IPS DF 6.9 (cell line): ENCODE data around the gene SLC4A2.
A peak's percentile ranks its signal among the peaks of the same experiment; 100 is the strongest.

ENCODE experiments used
- DNase-seq: peaks from one replicate; pipeline ENCODE4 v3.0.0-alpha.2; 2013; ENCODE audit warnings: low read depth, low spot score
- H3K27ac ChIP-seq: one replicate; pipeline ENCODE4 v1.5.1; 2013; ENCODE audit warnings: low read length, control low read depth
- H3K27me3 ChIP-seq: 2 replicates; pipeline ENCODE4 v1.6.1; 2013; ENCODE audit warnings: mild to moderate bottlenecking, low read length; ENCODE audit not compliant: control insufficient read depth, insufficient read depth
- H3K36me3 ChIP-seq: 2 replicates; pipeline ENCODE4 v1.6.1; 2013; ENCODE audit warnings: low read length; ENCODE audit not compliant: control insufficient read depth, insufficient read depth
- H3K4me1 ChIP-seq: 2 replicates; pipeline ENCODE4 v1.6.1; 2013; ENCODE audit warnings: low read length; ENCODE audit not compliant: control insufficient read depth, insufficient read depth
- H3K4me3 ChIP-seq: 2 replicates; pipeline ENCODE4 v1.5.1; 2013; ENCODE audit warnings: mild to moderate bottlenecking, low read length
- H3K9me3 ChIP-seq: 2 replicates; pipeline ENCODE4 v1.6.1; 2013; ENCODE audit warnings: low read length, inconsistent platforms; ENCODE audit not compliant: control insufficient read depth, insufficient read depth
- WGBS: extraction: QIAGEN DNeasy Blood & Tissue Kit; methylation state at CpG from one replicate; pipeline ENCODE4 v1.1.7; 2013; ENCODE audit warnings: mixed read lengths, missing lambda C conversion rate; ENCODE audit not compliant: insufficient read length, insufficient coverage; 5-methylcytosine and 5-hydroxymethylcytosine counted together

SLC4A2 gene

DNA sequence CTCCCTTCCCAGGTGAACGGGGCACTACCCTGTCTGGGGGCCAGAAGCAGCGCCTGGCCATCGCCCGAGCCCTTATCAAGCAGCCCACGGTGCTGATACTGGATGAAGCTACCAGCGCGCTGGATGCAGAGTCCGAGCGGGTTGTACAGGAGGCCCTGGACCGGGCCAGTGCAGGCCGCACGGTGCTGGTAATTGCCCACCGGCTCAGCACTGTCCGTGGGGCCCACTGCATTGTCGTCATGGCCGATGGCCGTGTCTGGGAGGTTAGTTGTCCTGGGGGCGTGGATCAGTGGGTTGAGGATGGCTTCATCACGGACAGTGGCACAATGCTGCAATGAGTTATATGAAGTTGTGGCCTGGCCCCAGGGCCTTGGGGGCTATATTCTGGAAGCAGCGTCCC is 15.4 kb upstream of the SLC4A2 start:
- H3K4me1 ChIP-seq, result no peaks in the 10 kb centered on the region
- no peaks in the 10 kb centered on the region for H3K9me3 ChIP-seq
- no peak overlapping the region for H3K27ac ChIP-seq
- no peaks in the 10 kb centered on the region; the same call in 1 of the 2 replicates for H3K36me3 ChIP-seq
- DNase-seq, result no peak
- H3K4me3 ChIP-seq, result no peak overlapping the region
- H3K27me3 ChIP-seq, result no peaks in the 10 kb centered on the region
- WGBS, result no CpG with 5 or more reads among the region's 20 CpGs

DNA sequence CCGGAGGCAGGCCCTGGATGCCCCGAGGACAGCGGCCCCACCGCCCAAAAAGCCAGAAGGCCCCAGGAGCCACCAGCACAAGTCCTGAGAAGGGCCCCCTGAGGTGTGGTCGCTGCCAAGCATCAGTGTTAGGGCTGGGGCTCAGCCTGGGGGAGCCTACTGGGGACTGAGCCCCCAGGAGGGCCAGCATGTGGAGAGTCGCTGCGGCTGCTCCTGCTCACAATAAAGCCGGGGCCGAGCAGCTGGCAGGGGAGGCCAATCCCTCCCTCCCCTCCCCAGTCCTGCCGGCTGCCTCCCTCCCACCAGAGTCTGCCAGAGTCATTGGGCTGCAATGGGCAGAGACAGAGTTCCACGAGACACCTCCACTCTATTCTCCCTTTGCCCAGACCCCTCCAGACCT is 14.1 kb upstream of the SLC4A2 start:
- no peaks in the 10 kb centered on the region for H3K9me3 ChIP-seq
- no peaks in the 10 kb centered on the region; the same call in 1 of the 2 replicates for H3K36me3 ChIP-seq
- no peak overlapping the region for H3K27ac ChIP-seq
- H3K4me3 ChIP-seq, result no peak overlapping the region
- peaks cover 5% of the 10 kb centered on the region; the same call in 1 of the 2 replicates for H3K27me3 ChIP-seq
- WGBS, result no CpG with 5 or more reads among the region's 11 CpGs
- no peaks in the 10 kb centered on the region for H3K4me1 ChIP-seq
- no peak for DNase-seq

DNA sequence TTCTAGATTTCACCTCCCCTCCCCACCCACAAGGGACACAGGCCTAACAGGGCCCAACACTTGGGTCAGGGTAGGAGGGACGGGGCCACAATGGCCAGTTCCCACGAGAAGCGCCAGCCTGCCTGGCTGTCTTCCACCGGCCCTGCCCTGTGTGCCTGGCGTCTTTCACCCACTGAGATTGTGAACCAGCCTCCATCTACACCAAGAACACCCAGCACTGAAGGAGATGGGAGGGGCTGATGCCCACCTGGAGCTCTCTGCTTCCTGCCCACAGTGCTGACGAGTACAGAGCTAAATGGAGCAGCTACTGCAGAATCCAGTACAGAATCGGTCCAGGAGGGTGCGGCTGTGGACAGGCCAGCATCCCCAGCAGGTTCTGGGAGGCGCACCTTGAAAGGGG is 13.4 kb upstream of the SLC4A2 start:
- peaks cover 3% of the 10 kb centered on the region; the same call in 1 of the 2 replicates for H3K4me1 ChIP-seq
- H3K4me3 ChIP-seq, result no peak overlapping the region
- no peak overlapping the region for H3K27ac ChIP-seq
- H3K27me3 ChIP-seq, result peaks cover 7% of the 10 kb centered on the region; the same call in 1 of the 2 replicates
- no peaks in the 10 kb centered on the region for H3K9me3 ChIP-seq
- no peak for DNase-seq
- no CpG with 5 or more reads among the region's 9 CpGs for WGBS
- no peaks in the 10 kb centered on the region; the same call in 1 of the 2 replicates for H3K36me3 ChIP-seq

DNA sequence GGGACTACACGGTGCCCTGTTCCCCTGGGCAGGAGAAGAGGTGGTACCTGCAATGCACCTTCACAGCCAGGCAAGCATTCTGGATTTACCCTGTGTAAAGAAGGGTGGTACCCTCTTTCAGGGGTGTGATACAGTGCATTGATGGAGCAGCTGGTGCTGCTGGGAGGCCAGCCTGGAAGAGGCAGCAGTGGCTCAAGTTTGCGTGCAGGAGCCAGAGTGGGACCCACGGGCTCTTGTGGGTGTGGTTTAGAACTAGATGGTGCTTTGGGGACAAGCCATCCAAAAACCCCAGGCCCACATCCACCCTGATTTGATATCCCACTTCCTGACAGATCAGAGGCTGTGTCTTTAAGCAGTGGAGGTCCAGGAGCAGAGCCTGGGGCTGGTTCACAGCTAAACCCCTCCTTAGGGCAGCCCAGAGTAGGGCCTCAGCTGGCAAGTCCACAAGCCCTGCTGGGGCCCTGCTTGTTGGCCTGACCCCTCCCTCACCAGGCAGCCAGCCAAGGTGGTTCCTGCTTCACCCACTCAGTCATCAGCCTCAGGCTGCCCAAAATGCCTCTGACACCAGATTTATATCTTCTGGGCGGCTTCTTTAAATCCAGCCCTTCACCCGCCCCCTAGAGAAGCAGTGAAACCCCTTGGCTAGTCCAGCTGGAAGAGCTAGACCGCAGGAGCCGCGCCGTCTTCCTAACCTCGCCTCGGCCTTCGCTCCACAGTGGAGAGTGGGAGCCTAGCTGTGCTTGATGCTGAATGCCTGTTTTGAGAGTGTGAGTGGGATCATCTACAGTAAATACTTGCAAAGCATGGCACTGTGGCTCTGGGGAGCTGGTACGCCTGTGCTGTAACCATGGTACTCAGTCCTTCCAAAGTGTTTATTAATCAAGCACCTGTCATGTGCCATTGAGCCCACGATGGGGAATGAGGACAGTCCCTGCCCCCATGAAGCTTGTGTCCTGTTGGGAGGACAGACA is 12.5 kb upstream of the SLC4A2 start:
- H3K27ac ChIP-seq, result no peak overlapping the region
- peaks cover 4% of the 10 kb centered on the region; the same call in 1 of the 2 replicates for H3K4me1 ChIP-seq
- H3K36me3 ChIP-seq, result no peaks in the 10 kb centered on the region; the same call in 1 of the 2 replicates
- DNase-seq, result no peak
- no peaks in the 10 kb centered on the region for H3K9me3 ChIP-seq
- WGBS, result no CpG with 5 or more reads among the region's 14 CpGs
- peaks cover 10% of the 10 kb centered on the region; the same call in 1 of the 2 replicates for H3K27me3 ChIP-seq
- no peak overlapping the region for H3K4me3 ChIP-seq

DNA sequence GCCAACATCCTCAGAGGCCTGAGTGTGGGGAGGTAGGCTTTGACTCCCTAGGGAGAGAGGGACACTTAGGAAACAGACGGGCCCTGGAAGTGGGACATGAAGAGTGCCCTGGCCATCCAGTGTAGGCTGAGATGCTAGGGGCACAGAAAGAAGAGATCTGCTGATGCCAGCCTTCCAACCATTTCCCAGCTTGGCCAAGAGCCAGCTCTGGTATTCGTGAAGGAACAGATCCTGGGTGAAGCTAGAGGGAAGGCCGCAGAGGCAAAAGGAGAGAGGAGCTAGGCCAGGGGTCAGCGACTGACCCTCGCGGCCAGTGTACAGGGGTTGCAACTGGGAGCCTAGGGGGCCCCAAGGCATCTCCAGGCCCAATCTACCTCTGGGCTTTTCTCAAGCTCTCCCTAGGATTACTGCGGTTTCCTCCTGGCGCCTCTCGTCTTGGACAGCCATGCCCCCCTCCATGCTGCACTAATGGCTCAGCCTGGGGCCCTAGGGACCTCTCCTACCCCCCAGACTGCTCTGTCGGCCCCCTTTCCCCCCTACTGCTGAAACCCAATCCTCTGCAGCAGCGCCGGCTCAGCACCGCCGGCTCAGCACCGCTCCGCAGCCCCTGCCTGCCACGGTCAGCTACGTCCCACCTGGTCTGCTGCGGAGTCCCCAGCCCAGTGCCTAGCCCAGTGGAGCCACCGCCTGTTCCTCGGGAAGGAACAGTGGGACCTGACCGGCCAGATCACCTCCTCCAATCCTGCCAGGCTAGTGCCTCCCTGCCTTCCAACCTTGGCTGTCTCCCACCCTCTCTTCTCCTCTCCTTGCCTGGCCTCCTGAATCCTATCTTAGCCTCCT is 11.2 kb upstream of the SLC4A2 start, which contains the start of gene ASIC3:
ASIC3 (plus strand) TSS at position 556 of the 840 bp plus-strand sequence. CDS start 355 bp downstream, outside the sequence.
- DNase-seq, result no peak
- H3K27ac ChIP-seq, result no peak within 1 kb of the TSS
- H3K4me3 ChIP-seq, result no peak within 1 kb of the TSS
- peaks cover 12% of the 10 kb centered on the region; the same call in 1 of the 2 replicates for H3K27me3 ChIP-seq
- peaks cover 4% of the 10 kb centered on the region; the same call in 1 of the 2 replicates for H3K4me1 ChIP-seq
- no peaks in the 10 kb centered on the region; the same call in 1 of the 2 replicates for H3K36me3 ChIP-seq
- no peaks in the 10 kb centered on the region for H3K9me3 ChIP-seq
- WGBS, result no CpG with 5 or more reads among the region's 22 CpGs

DNA sequence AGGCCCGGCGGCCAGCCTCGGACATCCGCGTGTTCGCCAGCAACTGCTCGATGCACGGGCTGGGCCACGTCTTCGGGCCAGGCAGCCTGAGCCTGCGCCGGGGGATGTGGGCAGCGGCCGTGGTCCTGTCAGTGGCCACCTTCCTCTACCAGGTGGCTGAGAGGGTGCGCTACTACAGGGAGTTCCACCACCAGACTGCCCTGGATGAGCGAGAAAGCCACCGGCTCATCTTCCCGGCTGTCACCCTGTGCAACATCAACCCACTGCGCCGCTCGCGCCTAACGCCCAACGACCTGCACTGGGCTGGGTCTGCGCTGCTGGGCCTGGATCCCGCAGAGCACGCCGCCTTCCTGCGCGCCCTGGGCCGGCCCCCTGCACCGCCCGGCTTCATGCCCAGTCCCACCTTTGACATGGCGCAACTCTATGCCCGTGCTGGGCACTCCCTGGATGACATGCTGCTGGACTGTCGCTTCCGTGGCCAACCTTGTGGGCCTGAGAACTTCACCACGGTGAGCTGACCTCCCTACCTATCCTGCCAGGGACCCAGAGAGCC is 10.4 kb upstream of the SLC4A2 start:
- Histone ChIP-seq H3K9me3 (no peaks in the 10 kb centered on the region), H3K27me3 (peaks cover 12% of the 10 kb centered on the region; the same call in 1 of the 2 replicates), H3K4me1 (peaks cover 4% of the 10 kb centered on the region; the same call in 1 of the 2 replicates), H3K36me3 (no peaks in the 10 kb centered on the region; the same call in 1 of the 2 replicates), H3K27ac (no peak overlapping the region), H3K4me3 (no peak overlapping the region)
- no CpG with 5 or more reads among the region's 38 CpGs for WGBS
- DNase-seq, result no peak

DNA sequence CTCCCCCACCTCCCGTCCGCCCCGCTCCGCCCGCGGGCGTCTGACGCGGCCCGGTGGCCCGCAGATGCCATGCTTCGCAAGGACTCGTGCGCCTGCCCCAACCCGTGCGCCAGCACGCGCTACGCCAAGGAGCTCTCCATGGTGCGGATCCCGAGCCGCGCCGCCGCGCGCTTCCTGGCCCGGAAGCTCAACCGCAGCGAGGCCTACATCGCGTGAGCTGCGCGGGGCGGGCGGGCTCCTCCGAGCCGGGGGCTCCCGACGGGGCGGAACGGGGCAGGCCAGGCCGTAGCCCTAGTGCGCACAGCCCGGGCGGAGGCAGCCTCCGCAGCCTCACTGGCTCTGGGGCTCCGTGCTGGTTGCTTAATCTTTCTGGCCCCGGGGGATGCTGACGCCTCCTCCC is 8.3 kb upstream of the SLC4A2 start:
- H3K27ac ChIP-seq, result no peak overlapping the region
- no peak for DNase-seq
- peak overlapping the region; percentile 1; the same call in 1 of the 2 replicates for H3K4me3 ChIP-seq
- no CpG with 5 or more reads among the region's 50 CpGs for WGBS
- peaks cover 12% of the 10 kb centered on the region; the same call in 1 of the 2 replicates for H3K27me3 ChIP-seq
- H3K4me1 ChIP-seq, result peaks cover 4% of the 10 kb centered on the region; the same call in 1 of the 2 replicates
- H3K9me3 ChIP-seq, result no peaks in the 10 kb centered on the region
- no peaks in the 10 kb centered on the region for H3K36me3 ChIP-seq

DNA sequence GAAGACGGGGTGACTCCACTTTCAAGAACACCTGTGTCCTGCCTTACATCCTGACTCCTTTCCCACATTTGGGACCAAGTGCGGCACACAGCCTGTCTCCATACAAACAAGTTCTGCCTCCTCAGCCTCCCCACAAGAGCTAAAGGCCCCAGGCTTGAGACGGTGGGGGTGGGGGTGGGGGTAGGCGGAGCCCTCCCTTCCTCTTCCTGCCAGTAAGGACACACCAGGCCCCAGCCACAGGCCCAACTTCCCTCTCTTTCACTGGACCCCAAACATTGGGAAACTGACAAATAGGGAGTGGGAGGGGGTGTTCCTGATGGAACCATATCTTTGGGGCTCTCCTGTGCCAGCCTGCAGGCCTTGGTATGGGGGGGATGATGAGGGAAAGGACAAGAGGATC is 6.3 kb upstream of the SLC4A2 start:
- Histone ChIP-seq H3K4me3 (no peak overlapping the region), H3K36me3 (no peaks in the 10 kb centered on the region), H3K4me1 (peaks cover 6% of the 10 kb centered on the region; the same call in 1 of the 2 replicates), H3K27me3 (peaks cover 12% of the 10 kb centered on the region; the same call in 1 of the 2 replicates), H3K27ac (no peak overlapping the region), H3K9me3 (no peaks in the 10 kb centered on the region)
- DNase-seq, result no peak
- WGBS, result no CpG with 5 or more reads among the region's 4 CpGs

DNA sequence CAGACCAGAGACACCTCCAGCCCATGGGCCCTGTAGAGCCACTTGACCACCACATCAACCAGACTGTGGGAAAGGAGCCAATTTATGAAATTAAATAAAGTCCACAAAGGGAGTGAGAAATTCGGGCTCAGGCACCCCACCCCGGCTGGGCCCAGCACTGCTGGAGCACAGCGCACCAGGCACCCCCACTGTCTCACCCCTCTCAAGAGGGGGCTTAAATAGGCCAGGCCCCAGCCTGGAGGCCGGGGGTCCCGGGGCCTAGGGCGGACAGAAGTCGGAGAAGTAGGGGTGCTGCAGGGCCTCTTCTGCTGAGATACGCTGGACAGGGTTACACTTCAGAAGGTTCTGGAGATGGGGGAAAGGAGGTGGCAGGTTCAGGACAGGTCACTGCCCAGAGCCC is 5.6 kb upstream of the SLC4A2 start:
- peaks cover 6% of the 10 kb centered on the region; the same call in 1 of the 2 replicates for H3K4me1 ChIP-seq
- H3K4me3 ChIP-seq, result no peak overlapping the region
- no peaks in the 10 kb centered on the region for H3K9me3 ChIP-seq
- peaks cover 12% of the 10 kb centered on the region; the same call in 1 of the 2 replicates for H3K27me3 ChIP-seq
- no peaks in the 10 kb centered on the region for H3K36me3 ChIP-seq
- no CpG with 5 or more reads among the region's 8 CpGs for WGBS
- no peak for DNase-seq
- H3K27ac ChIP-seq, result no peak overlapping the region
